Esophagus squamous epithelium (tissue), 4 donors: Measurements from ENCODE around the gene SH3BP2.

Experiments used
- POLR2A ChIP-seq, 4 donors: fragments of 450-650 bp; IDR thresholded peaks; one replicate each; pipeline ENCODE4 v1.6.1; 2017; ENCODE audit warnings: antibody characterized with exemption in 4 of 4, mild to moderate bottlenecking in 4 of 4, moderate library complexity in 3 of 4
- TF ChIP-seq, protein P1 (sequence below), 6 experiments: fragments of 450-650 bp in 4 of 6; fragments of 200-600 bp in 2 of 6; sonication (generic) in 2 of 6; IDR thresholded peaks; one replicate each; pipeline ENCODE4 v1.5.1; 2016 to 2019; ENCODE audit warnings: antibody characterized with exemption in 6 of 6, mild to moderate bottlenecking in 4 of 6, moderate library complexity in 4 of 6

DNA sequence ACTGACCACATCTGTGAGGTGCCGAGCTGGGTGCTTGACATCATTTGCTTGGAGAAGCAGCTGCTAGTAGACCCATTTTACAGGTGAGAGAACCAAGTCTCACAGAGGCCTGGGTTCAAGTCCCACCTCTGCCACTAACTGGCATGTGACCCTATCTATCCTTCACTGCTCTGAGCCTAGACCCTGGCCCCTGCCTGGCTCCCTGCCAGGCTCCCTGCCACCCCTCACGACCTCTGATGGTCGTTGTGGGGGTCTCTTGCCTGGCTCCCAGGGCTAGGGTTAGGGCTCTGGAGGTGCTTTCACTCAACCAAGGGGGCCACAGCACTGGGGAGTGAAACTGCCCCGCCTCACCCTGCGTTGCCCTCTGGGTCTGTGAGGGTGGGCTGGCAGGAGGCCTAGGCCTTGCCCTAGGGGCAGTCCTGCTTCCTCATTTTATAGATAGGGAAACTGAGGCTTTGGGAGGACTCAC lies 43.5 kb downstream of the SH3BP2 start:
- TF ChIP-seq, protein P1, sequence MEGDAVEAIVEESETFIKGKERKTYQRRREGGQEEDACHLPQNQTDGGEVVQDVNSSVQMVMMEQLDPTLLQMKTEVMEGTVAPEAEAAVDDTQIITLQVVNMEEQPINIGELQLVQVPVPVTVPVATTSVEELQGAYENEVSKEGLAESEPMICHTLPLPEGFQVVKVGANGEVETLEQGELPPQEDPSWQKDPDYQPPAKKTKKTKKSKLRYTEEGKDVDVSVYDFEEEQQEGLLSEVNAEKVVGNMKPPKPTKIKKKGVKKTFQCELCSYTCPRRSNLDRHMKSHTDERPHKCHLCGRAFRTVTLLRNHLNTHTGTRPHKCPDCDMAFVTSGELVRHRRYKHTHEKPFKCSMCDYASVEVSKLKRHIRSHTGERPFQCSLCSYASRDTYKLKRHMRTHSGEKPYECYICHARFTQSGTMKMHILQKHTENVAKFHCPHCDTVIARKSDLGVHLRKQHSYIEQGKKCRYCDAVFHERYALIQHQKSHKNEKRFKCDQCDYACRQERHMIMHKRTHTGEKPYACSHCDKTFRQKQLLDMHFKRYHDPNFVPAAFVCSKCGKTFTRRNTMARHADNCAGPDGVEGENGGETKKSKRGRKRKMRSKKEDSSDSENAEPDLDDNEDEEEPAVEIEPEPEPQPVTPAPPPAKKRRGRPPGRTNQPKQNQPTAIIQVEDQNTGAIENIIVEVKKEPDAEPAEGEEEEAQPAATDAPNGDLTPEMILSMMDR (IDR thresholded peaks at IDR 0.05), result no peak
- TF ChIP-seq POLR2A (IDR thresholded peaks at IDR 0.05), result no peak
